ENCODE measurements around the gene MED12L. TPM values are rescaled to one million over a fixed set of nuclear protein-coding genes. Genes with fewer than 3 reads are reported as not detected.

MED12L gene
- total and polyA plus RNA-seq, 10 of the 15 experiments (the other 5 are each of a cell fraction or from before 2014, with no cell fraction given) = 0.01 to 0.06 (median 0.03) TPM; not detected in 2

- Histone ChIP-seq H3K4me3 (no peak overlapping the region), H3K27ac (ENCODE audit: control insufficient read depth, insufficient read depth) (no peak overlapping the region), H3K4me1 (ENCODE audit: control insufficient read depth, insufficient read depth, low read length) (no peaks in the 10 kb centered on the region), H4K20me1 (ENCODE audit: control insufficient read depth, insufficient read depth) (no peaks in the 10 kb centered on the region), H3K36me3 (ENCODE audit: control insufficient read depth in 2 of 2, insufficient read depth in 2 of 2, low read length in 1 of 2) (no peaks in the 10 kb centered on the region), H3K9ac (ENCODE audit: control insufficient read depth, insufficient read depth, low read length) (no peak overlapping the region), H3K79me2 (ENCODE audit: control insufficient read depth, insufficient read depth, low read length) (no peaks in the 10 kb centered on the region), H3K9me3 (replicated peaks; ENCODE audit: control insufficient read depth, insufficient read depth, low read length) (no peaks in the 10 kb centered on the region), H3K27me3 (replicated peaks in 1 of 2; ENCODE audit: control insufficient read depth in 2 of 2, insufficient read depth in 2 of 2, low read length in 1 of 2) (peaks cover 9 to 15% of the 10 kb centered on the region in 2 experiments), H2AFZ (ENCODE audit: control insufficient read depth, low read depth, low read length) (no peak overlapping the region), H3K4me2 (ENCODE audit: control insufficient read depth, insufficient read depth) (no peak overlapping the region)
- FAIRE-seq = peak; percentile 31
- intact Hi-C loops (cut with micrococcal nuclease; ENCODE audit: unreplicated experiment) (no loop called here), in situ Hi-C loops (cut with MboI) (no loop called here)
- 35% methylated on average over 2 of the region's 2 CpGs for WGBS (ENCODE audit: insufficient coverage, insufficient replicate concordance, low lambda C conversion rate, missing lambda C conversion rate)
- DNase-seq (ENCODE audit: low read depth, low spot score) = no peak
- RAD21 ChIA-PET (ENCODE audit: unreplicated experiment) = no interaction called here
- no TSS peak for BruUV-seq (replicated peaks)
- ATAC-seq = no peak
- CTCF ChIA-PET = no interaction called here
- POLR2A ChIA-PET = no interaction called here
- SMC1A ChIA-PET (ENCODE audit: uncharacterized antibody, unreplicated experiment) = interaction anchor here (1.0 kb wide), 1 partner anchor 21 kb away, joined by 3 read pairs; no protein-coding TSS in a partner anchor
- TF ChIP-seq POLR2AphosphoS2 (IDR thresholded peaks at IDR 0.05; ENCODE audit: low read depth, low read length) = no peak
- no peak for TF ChIP-seq PAX5 (IDR thresholded peaks at IDR 0.05; ENCODE audit: borderline replicate concordance, low read depth, low read length)
- TF ChIP-seq CHD1 (IDR thresholded peaks at IDR 0.05; ENCODE audit: low read depth, low read length) = no peak
- TF ChIP-seq RB1 (IDR thresholded peaks at IDR 0.05; ENCODE audit: borderline replicate concordance) = no peak
- TF ChIP-seq BHLHE40 (IDR thresholded peaks at IDR 0.05; ENCODE audit: borderline replicate concordance in 1 of 2, low read depth in 2 of 2, low read length in 1 of 2) = no peak
- no peak for TF ChIP-seq ASH2L (IDR thresholded peaks at IDR 0.05; ENCODE audit: borderline replicate concordance, low read depth)
- no peak for TF ChIP-seq ZNF592 (IDR thresholded peaks at IDR 0.05)
- no peak for TF ChIP-seq RFX5 (IDR thresholded peaks at IDR 0.05; ENCODE audit: low read depth, low read length)
- TF ChIP-seq EGR1 (IDR thresholded peaks at IDR 0.05; ENCODE audit: borderline replicate concordance in 1 of 2, low read depth in 2 of 2, low read length in 2 of 2) = no peak
- TF ChIP-seq TCF3 (IDR thresholded peaks at IDR 0.05; ENCODE audit: borderline replicate concordance, insufficient read depth, low read depth, low read length) = no peak
- no peak for TF ChIP-seq SMAD5 (IDR thresholded peaks at IDR 0.05; ENCODE audit: low read depth)
- no peak for TF ChIP-seq RBBP5 (conservative IDR thresholded peaks at IDR 0.05)
- no peak for TF ChIP-seq NR2C2 (IDR thresholded peaks at IDR 0.05; ENCODE audit: borderline replicate concordance, control insufficient read depth, insufficient read length, low read depth)
- no peak for TF ChIP-seq BCLAF1 (IDR thresholded peaks at IDR 0.05)
- no peak for TF ChIP-seq KAT2A (conservative IDR thresholded peaks at IDR 0.05; ENCODE audit: control insufficient read depth, low read depth, low read length)
- TF ChIP-seq MXI1 (IDR thresholded peaks at IDR 0.05; ENCODE audit: low read depth, low read length) = no peak
- TF ChIP-seq IKZF2 (IDR thresholded peaks at IDR 0.05) = no peak
- no peak for TF ChIP-seq GATAD2B (conservative IDR thresholded peaks at IDR 0.05; ENCODE audit: low read depth)
- no peak for TF ChIP-seq ZSCAN29 (IDR thresholded peaks at IDR 0.05)
These were observed 2.2 kb downstream of the MED12L start for GRCh38 chr3:151087648-151088047.

Data from GM12878 (cell line).